ENCODE measurements around the gene KLHL26. TPM values are rescaled to one million over a fixed set of nuclear protein-coding genes. Genes with fewer than 3 reads are reported as not detected.

The KLHL26 gene
- total and polyA plus RNA-seq, 9 of the 15 experiments (the other 6 are each of a cell fraction or from before 2014, with no cell fraction given), result 0.13 to 13.3 (median 1.4) TPM

DNA sequence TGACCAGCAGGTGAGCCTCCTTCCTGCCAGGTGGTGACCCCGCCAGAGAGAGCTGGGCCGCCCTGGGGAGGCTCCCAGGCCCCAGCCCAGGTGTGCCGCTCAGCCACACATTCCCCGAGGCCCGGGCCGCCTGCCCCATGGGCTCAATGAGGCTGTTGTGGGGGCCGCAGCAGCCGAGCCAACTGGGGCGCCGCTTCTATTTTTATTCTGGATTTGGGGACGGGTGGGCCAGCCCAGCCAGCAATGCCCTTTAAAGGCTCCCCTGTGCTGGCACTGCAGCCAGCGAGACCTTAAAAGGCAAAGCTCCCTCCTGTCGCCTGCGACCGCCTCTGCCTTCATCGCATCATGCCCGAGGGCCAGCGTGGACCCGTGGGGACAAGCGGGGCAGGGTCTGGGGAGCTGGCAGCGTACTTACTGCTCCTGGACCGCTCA lies 29.0 kb downstream of the KLHL26 start (continued):
- TF ChIP-seq, protein P1, sequence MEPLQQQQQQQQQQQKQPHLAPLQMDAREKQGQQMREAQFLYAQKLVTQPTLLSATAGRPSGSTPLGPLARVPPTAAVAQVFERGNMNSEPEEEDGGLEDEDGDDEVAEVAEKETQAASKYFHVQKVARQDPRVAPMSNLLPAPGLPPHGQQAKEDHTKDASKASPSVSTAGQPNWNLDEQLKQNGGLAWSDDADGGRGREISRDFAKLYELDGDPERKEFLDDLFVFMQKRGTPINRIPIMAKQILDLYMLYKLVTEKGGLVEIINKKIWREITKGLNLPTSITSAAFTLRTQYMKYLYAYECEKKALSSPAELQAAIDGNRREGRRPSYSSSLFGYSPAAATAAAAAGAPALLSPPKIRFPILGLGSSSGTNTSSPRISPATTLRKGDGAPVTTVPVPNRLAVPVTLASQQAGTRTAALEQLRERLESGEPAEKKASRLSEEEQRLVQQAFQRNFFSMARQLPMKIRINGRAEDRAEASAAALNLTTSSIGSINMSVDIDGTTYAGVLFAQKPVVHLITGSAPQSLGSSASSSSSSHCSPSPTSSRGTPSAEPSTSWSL (CRISPR knock-in tag; IDR thresholded peaks at IDR 0.05; ENCODE audit: borderline replicate concordance), result no peak
- TF ChIP-seq RAD21 (CRISPR knock-in tag; conservative IDR thresholded peaks at IDR 0.05 in 1 of 2, IDR thresholded peaks at IDR 0.05 in 1 of 2) (no peak), CHCHD3 (CRISPR knock-in tag; IDR thresholded peaks at IDR 0.05) (no peak)

DNA sequence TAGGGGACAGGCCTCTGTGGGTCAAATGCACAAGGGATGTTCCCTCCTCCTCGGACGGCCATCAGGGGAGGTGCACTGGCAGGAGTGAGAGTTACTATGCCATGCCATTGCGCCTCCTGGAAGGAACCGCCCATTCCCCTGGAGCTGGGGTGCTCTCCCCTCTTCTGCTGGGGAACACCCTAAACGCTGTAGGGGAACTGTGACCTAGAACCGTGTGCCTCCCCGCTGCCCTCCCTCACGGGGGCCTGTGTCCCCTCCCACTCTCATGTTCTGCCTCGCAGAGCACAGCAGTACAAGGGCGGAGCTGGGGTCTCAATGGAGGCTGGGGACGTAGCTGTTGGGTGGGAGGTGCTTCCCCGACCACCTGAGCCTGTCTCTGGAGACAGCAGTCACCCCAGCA lies 29.5 kb downstream of the KLHL26 start:
- BruUV-seq (replicated peaks), result no TSS peak
- no peak for DNase-seq (ENCODE audit: extremely low read depth in 1 of 4, low spot score in 3 of 4)
- WGBS (ENCODE audit: insufficient coverage, low coverage, missing lambda C conversion rate), result 56% methylated on average over 11 of the region's 12 CpGs
- Histone ChIP-seq H3K9me3 (replicated peaks; ENCODE audit: control insufficient read depth, insufficient read depth, low read depth, low read length) (no peaks in the 10 kb centered on the region), H3K4me3 (no peak overlapping the region), H3K9ac (ENCODE audit: insufficient read depth in 1 of 2, low read depth in 2 of 2, low read length in 2 of 2) (no peak overlapping the region; a peak in 1 of 4 replicates), H3K4me1 (replicated peaks in 1 of 2; ENCODE audit: control insufficient read depth in 2 of 2, insufficient read depth in 2 of 2, low read length in 2 of 2) (peaks cover 0 to 19% of the 10 kb centered on the region in 2 experiments; a peak in 1 of 5 replicates), H3K4me2 (ENCODE audit: insufficient read depth, low read length) (no peak overlapping the region), H4K20me1 (replicated peaks; ENCODE audit: control insufficient read depth, insufficient read depth, low read length) (peaks cover 1% of the 10 kb centered on the region; the same call in 1 of the 2 replicates), H3K36me3 (ENCODE audit: control insufficient read depth, insufficient read depth, low read length) (peaks cover 20% of the 10 kb centered on the region; the same call in 2 of the 3 replicates), H3K9me1 (ENCODE audit: control insufficient read depth, insufficient read depth, low read length) (no peaks in the 10 kb centered on the region), H3K27me3 (ENCODE audit: control insufficient read depth in 2 of 2, insufficient read depth in 2 of 2, low read length in 2 of 2) (no peaks in the 10 kb centered on the region), H2AFZ (ENCODE audit: low read depth, low read length) (no peak overlapping the region), H3K27ac (ENCODE audit: extremely low read depth, low read depth, low read length) (no peak overlapping the region), H3K79me2 (ENCODE audit: control insufficient read depth, insufficient read depth, low read length) (no peaks in the 10 kb centered on the region)
- intact Hi-C loops (cut with micrococcal nuclease) (no loop called here), in situ Hi-C loops (cut with MboI) (no loop called here)
- FAIRE-seq, result no peak
- CTCF ChIA-PET (ENCODE audit: low intra/inter-chr PET ratio), result no interaction called here
- POLR2A ChIA-PET, result no interaction called here
- ATAC-seq, result no peak
- TF ChIP-seq ZNF277 (CRISPR knock-in tag; IDR thresholded peaks at IDR 0.05; ENCODE audit: borderline replicate concordance), result no peak
- TF ChIP-seq ZSCAN32 (CRISPR knock-in tag; IDR thresholded peaks at IDR 0.05), result no peak
- TF ChIP-seq SAFB (IDR thresholded peaks at IDR 0.05; ENCODE audit: borderline replicate concordance, low read depth, low read length), result no peak
- TF ChIP-seq MLLT1 (IDR thresholded peaks at IDR 0.05), result no peak
- TF ChIP-seq, protein P2, sequence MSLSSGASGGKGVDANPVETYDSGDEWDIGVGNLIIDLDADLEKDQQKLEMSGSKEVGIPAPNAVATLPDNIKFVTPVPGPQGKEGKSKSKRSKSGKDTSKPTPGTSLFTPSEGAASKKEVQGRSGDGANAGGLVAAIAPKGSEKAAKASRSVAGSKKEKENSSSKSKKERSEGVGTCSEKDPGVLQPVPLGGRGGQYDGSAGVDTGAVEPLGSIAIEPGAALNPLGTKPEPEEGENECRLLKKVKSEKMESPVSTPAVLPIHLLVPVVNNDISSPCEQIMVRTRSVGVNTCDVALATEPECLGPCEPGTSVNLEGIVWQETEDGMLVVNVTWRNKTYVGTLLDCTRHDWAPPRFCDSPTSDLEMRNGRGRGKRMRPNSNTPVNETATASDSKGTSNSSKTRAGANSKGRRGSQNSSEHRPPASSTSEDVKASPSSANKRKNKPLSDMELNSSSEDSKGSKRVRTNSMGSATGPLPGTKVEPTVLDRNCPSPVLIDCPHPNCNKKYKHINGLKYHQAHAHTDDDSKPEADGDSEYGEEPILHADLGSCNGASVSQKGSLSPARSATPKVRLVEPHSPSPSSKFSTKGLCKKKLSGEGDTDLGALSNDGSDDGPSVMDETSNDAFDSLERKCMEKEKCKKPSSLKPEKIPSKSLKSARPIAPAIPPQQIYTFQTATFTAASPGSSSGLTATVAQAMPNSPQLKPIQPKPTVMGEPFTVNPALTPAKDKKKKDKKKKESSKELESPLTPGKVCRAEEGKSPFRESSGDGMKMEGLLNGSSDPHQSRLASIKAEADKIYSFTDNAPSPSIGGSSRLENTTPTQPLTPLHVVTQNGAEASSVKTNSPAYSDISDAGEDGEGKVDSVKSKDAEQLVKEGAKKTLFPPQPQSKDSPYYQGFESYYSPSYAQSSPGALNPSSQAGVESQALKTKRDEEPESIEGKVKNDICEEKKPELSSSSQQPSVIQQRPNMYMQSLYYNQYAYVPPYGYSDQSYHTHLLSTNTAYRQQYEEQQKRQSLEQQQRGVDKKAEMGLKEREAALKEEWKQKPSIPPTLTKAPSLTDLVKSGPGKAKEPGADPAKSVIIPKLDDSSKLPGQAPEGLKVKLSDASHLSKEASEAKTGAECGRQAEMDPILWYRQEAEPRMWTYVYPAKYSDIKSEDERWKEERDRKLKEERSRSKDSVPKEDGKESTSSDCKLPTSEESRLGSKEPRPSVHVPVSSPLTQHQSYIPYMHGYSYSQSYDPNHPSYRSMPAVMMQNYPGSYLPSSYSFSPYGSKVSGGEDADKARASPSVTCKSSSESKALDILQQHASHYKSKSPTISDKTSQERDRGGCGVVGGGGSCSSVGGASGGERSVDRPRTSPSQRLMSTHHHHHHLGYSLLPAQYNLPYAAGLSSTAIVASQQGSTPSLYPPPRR (CRISPR knock-in tag; IDR thresholded peaks at IDR 0.05; ENCODE audit: borderline replicate concordance), result no peak
- TF ChIP-seq ID3 (CRISPR knock-in tag; IDR thresholded peaks at IDR 0.05), result no peak
- no peak for TF ChIP-seq ID3 (tag; IDR thresholded peaks at IDR 0.05)
